HEK293 (cell line): Measurements from ENCODE around the gene UFM1.

Experiments
- CTCF ChIP-seq: fragments of 450-650 bp; formaldehyde crosslinking; IDR thresholded peaks from 2 replicates; pipeline ENCODE4 v1.5.1; 2016; ENCODE audit warnings: missing biosample characterization, missing genetic modification characterization
- OVOL3 ChIP-seq: fragments of 450-650 bp; formaldehyde crosslinking; IDR thresholded peaks from 2 replicates; pipeline ENCODE4 v1.5.1; 2016; ENCODE audit warnings: missing biosample characterization, missing genetic modification characterization
- ZBTB48 ChIP-seq: fragments of 450-650 bp; formaldehyde crosslinking; IDR thresholded peaks from 2 replicates; pipeline ENCODE4 v1.5.1; 2016; ENCODE audit warnings: missing biosample characterization, missing genetic modification characterization
- ZNF132 ChIP-seq: fragments of 450-650 bp; formaldehyde crosslinking; IDR thresholded peaks from 2 replicates; pipeline ENCODE4 v1.5.1; 2017; ENCODE audit warnings: missing biosample characterization, missing genetic modification characterization, borderline replicate concordance
- ZNF138 ChIP-seq: fragments of 450-650 bp; formaldehyde crosslinking; IDR thresholded peaks from 2 replicates; pipeline ENCODE4 v1.5.1; 2016; ENCODE audit warnings: missing biosample characterization, missing genetic modification characterization, borderline replicate concordance
- ZNF274 ChIP-seq, 2 experiments: fragments of 200-500 bp in 1 of 2; fragments of 450-650 bp in 1 of 2; sonication (Bioruptor generic) in 1 of 2; formaldehyde crosslinking in 1 of 2; IDR thresholded peaks; 2 replicates each; pipeline versions ENCODE4 v1.5.1 to v1.6.1; 2014 to 2016; ENCODE audit warnings: borderline replicate concordance in 1 of 2, inconsistent platforms in 1 of 2, low read length in 1 of 2, missing biosample characterization in 1 of 2, missing genetic modification characterization in 1 of 2
- ZNF311 ChIP-seq: fragments of 450-650 bp; formaldehyde crosslinking; IDR thresholded peaks from 2 replicates; pipeline ENCODE4 v1.5.1; 2017; ENCODE audit warnings: missing biosample characterization, missing genetic modification characterization, borderline replicate concordance
- ZNF585B ChIP-seq: fragments of 450-650 bp; formaldehyde crosslinking; IDR thresholded peaks from 2 replicates; pipeline ENCODE4 v1.5.1; 2016; ENCODE audit warnings: missing biosample characterization, missing genetic modification characterization
- ZNF621 ChIP-seq: fragments of 450-650 bp; formaldehyde crosslinking; IDR thresholded peaks from 2 replicates; pipeline ENCODE4 v1.5.1; 2017; ENCODE audit warnings: missing biosample characterization, missing genetic modification characterization
- ZNF626 ChIP-seq: fragments of 450-650 bp; sonication (Bioruptor Pico); formaldehyde crosslinking; IDR thresholded peaks from 2 replicates; pipeline ENCODE4 v1.5.1; 2018; ENCODE audit warnings: missing biosample characterization, missing genetic modification characterization, inconsistent platforms
- ZNF629 ChIP-seq: fragments of 450-650 bp; formaldehyde crosslinking; IDR thresholded peaks from 2 replicates; pipeline ENCODE4 v1.5.1; 2017; ENCODE audit warnings: missing biosample characterization, missing genetic modification characterization
- TF ChIP-seq, protein P1 (sequence below): fragments of 450-650 bp; formaldehyde crosslinking; IDR thresholded peaks from 2 replicates; pipeline ENCODE4 v1.5.1; 2017; ENCODE audit warnings: missing biosample characterization, missing genetic modification characterization

DNA sequence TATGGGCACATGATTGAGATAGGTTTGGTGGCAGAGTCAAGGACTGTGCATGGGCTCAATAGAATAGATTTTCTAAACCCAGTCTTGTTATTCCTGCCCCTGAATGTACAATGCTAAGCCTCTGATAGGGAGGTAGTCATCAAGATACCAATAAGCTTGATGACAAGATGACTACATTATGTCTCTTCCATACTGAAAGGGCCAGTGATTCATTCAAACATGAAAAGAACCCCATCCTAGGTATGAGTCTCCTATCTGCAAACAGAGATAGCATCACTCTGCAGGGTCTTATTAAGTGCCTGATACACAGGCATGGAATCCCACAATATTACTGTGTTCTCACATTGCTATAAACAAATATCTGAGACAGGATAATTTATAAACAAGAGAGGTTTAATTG is 40.3 kb upstream of the UFM1 start:
- TF ChIP-seq ZNF138 (tag by site-specific recombination) (no peak), ZNF629 (no peak), CTCF (no peak), ZNF274 (IDR thresholded peaks at IDR 0.05; ENCODE audit: low read length) (no peak), ZNF274 (tag by site-specific recombination; IDR thresholded peaks at IDR 0.05; ENCODE audit: borderline replicate concordance) (no peak), ZNF132 (tag by site-specific recombination) (no peak), ZBTB48 (tag by site-specific recombination) (no peak), OVOL3 (tag by site-specific recombination) (no peak), ZNF585B (tag by site-specific recombination) (no peak), ZNF311 (tag by site-specific recombination) (no peak), ZNF626 (tag by site-specific recombination) (no peak), ZNF621 (no peak)
- TF ChIP-seq, protein P1, sequence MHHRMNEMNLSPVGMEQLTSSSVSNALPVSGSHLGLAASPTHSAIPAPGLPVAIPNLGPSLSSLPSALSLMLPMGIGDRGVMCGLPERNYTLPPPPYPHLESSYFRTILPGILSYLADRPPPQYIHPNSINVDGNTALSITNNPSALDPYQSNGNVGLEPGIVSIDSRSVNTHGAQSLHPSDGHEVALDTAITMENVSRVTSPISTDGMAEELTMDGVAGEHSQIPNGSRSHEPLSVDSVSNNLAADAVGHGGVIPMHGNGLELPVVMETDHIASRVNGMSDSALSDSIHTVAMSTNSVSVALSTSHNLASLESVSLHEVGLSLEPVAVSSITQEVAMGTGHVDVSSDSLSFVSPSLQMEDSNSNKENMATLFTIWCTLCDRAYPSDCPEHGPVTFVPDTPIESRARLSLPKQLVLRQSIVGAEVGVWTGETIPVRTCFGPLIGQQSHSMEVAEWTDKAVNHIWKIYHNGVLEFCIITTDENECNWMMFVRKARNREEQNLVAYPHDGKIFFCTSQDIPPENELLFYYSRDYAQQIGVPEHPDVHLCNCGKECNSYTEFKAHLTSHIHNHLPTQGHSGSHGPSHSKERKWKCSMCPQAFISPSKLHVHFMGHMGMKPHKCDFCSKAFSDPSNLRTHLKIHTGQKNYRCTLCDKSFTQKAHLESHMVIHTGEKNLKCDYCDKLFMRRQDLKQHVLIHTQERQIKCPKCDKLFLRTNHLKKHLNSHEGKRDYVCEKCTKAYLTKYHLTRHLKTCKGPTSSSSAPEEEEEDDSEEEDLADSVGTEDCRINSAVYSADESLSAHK (tag by site-specific recombination), result no peak
